Lower lobe of right lung (tissue), 2 donors: ENCODE measurements around the gene PAPPA. TPM values are rescaled to one million over a fixed set of nuclear protein-coding genes. Genes with fewer than 3 reads are reported as not detected.

Experiments
- ATAC-seq, 2 donors: fragments of 200-7000 bp; cut with Tn5 transposase; one replicate each; pipeline ENCODE4 v1.9.1; 2020 to 2022; ENCODE audit warnings: mild to moderate bottlenecking in 2 of 2, moderate library complexity in 2 of 2
- DNase-seq: peaks from one replicate; pipeline ENCODE4 v3.0.0-alpha.2; 2020
- H3K27ac ChIP-seq: fragments of 200-600 bp; one replicate; pipeline ENCODE4 v1.8.0; 2022
- H3K27me3 ChIP-seq: fragments of 200-600 bp; one replicate; pipeline ENCODE4 v1.8.0; 2022; ENCODE audit warnings: low read depth
- H3K36me3 ChIP-seq: fragments of 200-600 bp; one replicate; pipeline ENCODE4 v1.8.0; 2022; ENCODE audit warnings: mild to moderate bottlenecking
- H3K4me1 ChIP-seq: fragments of 200-600 bp; one replicate; pipeline ENCODE4 v1.8.0; 2022
- H3K4me3 ChIP-seq: fragments of 200-600 bp; one replicate; pipeline ENCODE4 v1.8.0; 2022; ENCODE audit warnings: mild to moderate bottlenecking
- H3K9me3 ChIP-seq: fragments of 200-600 bp; one replicate; pipeline ENCODE4 v1.8.0; 2022
- CTCF ChIP-seq: fragments of 200-600 bp; IDR thresholded peaks from one replicate; pipeline ENCODE4 v1.8.0; 2022; ENCODE audit warnings: antibody characterized with exemption, mild to moderate bottlenecking
- intact Hi-C: fragments of 100-400 bp; cut with DNase I; formaldehyde crosslinking; loops from one replicate; pipeline ENCODE4 v1.11.0; 2022
- total RNA-seq: library from RNA; stranded (reverse); fragmentation: NEBNext Ultra II Directional; extraction: Animal tissue kit (Norgen Biotek cat#: 25700); gene quantifications from one replicate; pipeline ENCODE4 v1.2.1, GENCODE V29; 2021
- donor health status: DM: no; HTN: yes; CAD: no; lungs with severe emphysema.

The PAPPA gene
- total RNA-seq, 1 donor from 2014 or later = 2.2 TPM

- no peaks in the 10 kb centered on the region for H3K27me3 ChIP-seq
- DNase-seq (no peak), ATAC-seq (no peak)
- H3K27ac ChIP-seq = no peak overlapping the region
- intact Hi-C loops = no loop called here
- no peaks in the 10 kb centered on the region for H3K4me1 ChIP-seq
- H3K36me3 ChIP-seq = no peaks in the 10 kb centered on the region
- no peak overlapping the region for H3K4me3 ChIP-seq
- no peak for TF ChIP-seq CTCF
- H3K9me3 ChIP-seq = no peaks in the 10 kb centered on the region
Measured at GRCh38 chr9:116209414-116210116, 56.0 kb downstream of the PAPPA start.

GRCh38 chr9:116212986-116213692 lies 59.5 kb downstream of the PAPPA start:
- Histone ChIP-seq H3K4me3 (no peak overlapping the region), H3K27ac (no peak overlapping the region), H3K27me3 (no peaks in the 10 kb centered on the region), H3K9me3 (no peaks in the 10 kb centered on the region), H3K4me1 (no peaks in the 10 kb centered on the region), H3K36me3 (no peaks in the 10 kb centered on the region)
- intact Hi-C loops = no loop called here
- no peak for TF ChIP-seq CTCF
- ATAC-seq = no peak
- no peak for DNase-seq

GRCh38 chr9:116213693-116214047 lies 60.1 kb downstream of the PAPPA start:
- intact Hi-C loops = no loop called here
- Histone ChIP-seq H3K9me3 (no peaks in the 10 kb centered on the region), H3K4me1 (no peaks in the 10 kb centered on the region), H3K27ac (no peak overlapping the region), H3K36me3 (no peaks in the 10 kb centered on the region), H3K4me3 (no peak overlapping the region), H3K27me3 (no peaks in the 10 kb centered on the region)
- ATAC-seq (no peak), DNase-seq (no peak)
- TF ChIP-seq CTCF = no peak

- no peak for ATAC-seq
- Histone ChIP-seq H3K9me3 (no peaks in the 10 kb centered on the region), H3K36me3 (no peaks in the 10 kb centered on the region), H3K27me3 (no peaks in the 10 kb centered on the region), H3K4me1 (no peaks in the 10 kb centered on the region), H3K27ac (no peak overlapping the region), H3K4me3 (no peak overlapping the region)
- DNase-seq = no peak
- no peak for TF ChIP-seq CTCF
- intact Hi-C loops = no loop called here
Measured at GRCh38 chr9:116218399-116218798, 64.8 kb downstream of the PAPPA start.

- no peaks in the 10 kb centered on the region for H3K4me1 ChIP-seq
- H3K9me3 ChIP-seq = no peaks in the 10 kb centered on the region
- ATAC-seq (no peak), DNase-seq (no peak)
- TF ChIP-seq CTCF = no peak
- intact Hi-C loops = no loop called here
- H3K27me3 ChIP-seq = no peaks in the 10 kb centered on the region
- no peak overlapping the region for H3K4me3 ChIP-seq
- no peak overlapping the region for H3K27ac ChIP-seq
- H3K36me3 ChIP-seq = no peaks in the 10 kb centered on the region
Measured at GRCh38 chr9:116219686-116220085, 66.1 kb downstream of the PAPPA start.
